Colon (tissue), 2 donors: ENCODE data around the gene TRAF1.
"Not testable (repeated sequence)": the region's sequence is repeated elsewhere in the genome, so short reads cannot be mapped to it uniquely, and the experiment has no call there.

Experiments
- FAIRE-seq: peaks from 2 replicates; lab custom pipeline; 2012; peaks lifted over from hg19 to GRCh38; lab: Jason Lieb, UNC
- donor health status: control.
- donor health status: control.

The TRAF1 gene

GRCh38 chr9:120926397-120926928 is at the start of gene TRAF1:
TSS of gene TRAF1 (minus strand) at chr9:120926796. CDS start at chr9:120926075, 721 bp downstream.
- FAIRE-seq: no peak

GRCh38 chr9:120974921-120975320 is 48.3 kb upstream of the TRAF1 start:
- no peak for FAIRE-seq

GRCh38 chr9:120974181-120974580 is 47.6 kb upstream of the TRAF1 start:
- FAIRE-seq: no peak

- no peak for FAIRE-seq
Measured at GRCh38 chr9:120971938-120972337, 45.3 kb upstream of the TRAF1 start.

GRCh38 chr9:120971471-120971870 is 44.9 kb upstream of the TRAF1 start:
- not testable (repeated sequence) for FAIRE-seq

- no peak for FAIRE-seq
Measured at GRCh38 chr9:120970244-120970643, 43.6 kb upstream of the TRAF1 start.

GRCh38 chr9:120966013-120966369 is 39.4 kb upstream of the TRAF1 start:
- FAIRE-seq: no peak

- no peak for FAIRE-seq
Measured at GRCh38 chr9:120965344-120966012, 38.9 kb upstream of the TRAF1 start.

- no peak for FAIRE-seq
Measured at GRCh38 chr9:120961936-120962335, 35.3 kb upstream of the TRAF1 start.

- FAIRE-seq: no peak
Measured at GRCh38 chr9:120960001-120960400, 33.4 kb upstream of the TRAF1 start.

- FAIRE-seq: no peak
Measured at GRCh38 chr9:120956862-120957261, 30.3 kb upstream of the TRAF1 start.

- no peak for FAIRE-seq
Measured at GRCh38 chr9:120951960-120952618, 25.5 kb upstream of the TRAF1 start.

GRCh38 chr9:120950421-120951388 is 24.1 kb upstream of the TRAF1 start:
- no peak for FAIRE-seq

GRCh38 chr9:120949290-120949689 is 22.7 kb upstream of the TRAF1 start:
- FAIRE-seq: no peak

GRCh38 chr9:120948824-120949223 is 22.2 kb upstream of the TRAF1 start:
- FAIRE-seq: no peak

- FAIRE-seq: no peak
Measured at GRCh38 chr9:120947222-120947621, 20.6 kb upstream of the TRAF1 start.

GRCh38 chr9:120946259-120946658 is 19.7 kb upstream of the TRAF1 start:
- no peak for FAIRE-seq

- no peak for FAIRE-seq
Measured at GRCh38 chr9:120944948-120945347, 18.4 kb upstream of the TRAF1 start.

- FAIRE-seq: no peak
Measured at GRCh38 chr9:120944434-120944843, 17.8 kb upstream of the TRAF1 start.

- no peak for FAIRE-seq
Measured at GRCh38 chr9:120942186-120943001, 15.8 kb upstream of the TRAF1 start.

GRCh38 chr9:120941046-120941770 is 14.6 kb upstream of the TRAF1 start:
- no peak for FAIRE-seq
